ENCODE measurements around the gene EVA1A.

EVA1A gene

DNA sequence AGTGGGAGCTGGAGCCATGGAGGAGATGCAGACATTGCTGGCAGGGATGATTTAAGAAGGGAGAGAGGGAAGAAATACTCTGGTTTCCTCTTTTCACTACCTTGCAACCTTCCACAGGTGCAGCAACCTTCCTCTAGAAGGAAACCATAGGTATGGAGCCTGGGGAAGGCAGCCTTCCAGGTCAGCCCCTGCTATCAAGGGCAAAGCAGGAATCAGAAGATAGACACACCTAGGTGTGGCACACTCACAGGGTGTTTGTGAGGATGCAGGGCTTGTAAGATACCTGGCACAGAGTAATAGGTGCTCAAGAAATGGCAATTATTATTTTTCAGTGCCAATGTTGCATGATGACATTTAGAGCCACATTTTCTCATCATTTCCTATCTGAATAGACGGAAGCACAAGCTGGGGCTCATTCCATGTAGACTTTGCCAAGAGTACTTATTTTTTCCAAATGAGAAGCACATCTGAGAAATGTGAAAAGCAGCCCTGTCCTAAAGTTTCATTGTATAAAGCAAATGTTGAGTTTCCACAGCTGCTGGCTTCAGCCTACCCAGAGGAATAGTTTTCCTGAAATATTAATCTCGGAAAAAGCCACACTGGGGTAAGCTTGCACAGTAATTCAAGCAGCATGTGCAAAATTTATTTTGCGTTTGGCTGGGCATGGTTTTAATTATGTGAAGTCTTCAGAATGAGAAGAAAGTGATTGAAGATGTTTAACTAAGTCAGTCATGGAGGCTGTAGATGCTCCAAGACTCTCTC lies 20.6 kb downstream of the EVA1A start:
- DNase-seq, result no peak

DNA sequence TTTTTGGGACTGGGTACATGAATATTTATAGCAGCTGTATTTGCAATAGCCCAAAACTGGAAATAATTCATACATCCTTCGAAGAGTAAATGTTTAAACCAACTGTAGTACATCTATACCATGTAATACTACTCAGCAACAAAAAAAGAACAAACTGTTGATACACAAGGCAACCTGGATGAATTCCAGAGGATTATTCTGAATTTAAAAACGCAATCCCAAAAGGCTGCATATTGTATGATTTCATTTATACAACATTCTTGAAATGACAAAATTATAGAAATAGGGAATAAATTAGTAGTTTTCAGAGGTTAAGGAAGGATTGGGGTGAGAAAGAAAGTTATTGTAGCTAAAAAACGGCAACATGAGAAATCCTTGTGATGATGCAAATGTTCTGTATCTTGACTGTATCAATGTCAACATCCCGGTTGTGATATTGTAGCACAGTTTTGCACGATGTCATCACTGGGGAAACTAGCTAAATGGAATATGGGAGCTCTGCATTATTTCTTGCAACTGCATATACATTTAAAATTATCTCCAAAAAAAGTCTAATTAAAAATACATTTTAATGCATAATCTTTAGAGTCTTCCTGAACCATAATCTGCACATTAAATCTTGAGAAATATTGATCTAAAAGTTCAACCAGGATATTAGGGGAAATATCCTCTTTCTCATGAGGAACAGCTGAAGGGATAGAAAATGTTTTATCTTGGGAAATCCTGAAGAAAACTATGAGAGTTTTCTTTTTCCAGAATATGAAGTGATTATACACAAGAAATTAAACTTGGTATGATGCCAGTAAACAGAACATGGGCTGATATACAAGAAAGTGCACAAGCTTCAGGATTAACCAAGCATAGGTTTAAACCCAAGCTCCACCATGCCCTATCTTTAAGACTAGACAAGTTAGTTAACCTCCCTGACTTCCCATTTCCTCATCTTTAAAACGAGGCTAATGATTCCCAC lies 21.9 kb downstream of the EVA1A start:
- DNase-seq, result no peak

DNA sequence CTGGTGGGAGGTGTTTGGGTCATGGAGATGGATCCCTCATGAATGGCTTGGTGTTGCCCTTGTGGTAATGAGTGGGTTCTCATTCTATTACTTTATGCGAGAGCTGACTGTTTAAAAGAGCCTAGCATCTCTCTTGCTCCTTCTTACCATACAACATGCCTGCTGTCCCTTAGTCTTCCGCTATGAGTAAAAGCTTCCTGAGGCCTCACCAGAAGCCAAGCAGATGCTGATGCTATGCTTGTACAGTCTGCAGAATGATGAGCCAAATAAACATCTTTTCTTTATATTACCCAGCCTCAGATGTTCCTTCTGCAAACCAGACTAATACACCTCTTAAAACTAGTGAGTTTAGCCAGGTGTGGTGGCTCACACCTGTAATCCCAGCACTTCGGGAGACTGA lies 23.1 kb downstream of the EVA1A start:
- no peak for DNase-seq

DNA sequence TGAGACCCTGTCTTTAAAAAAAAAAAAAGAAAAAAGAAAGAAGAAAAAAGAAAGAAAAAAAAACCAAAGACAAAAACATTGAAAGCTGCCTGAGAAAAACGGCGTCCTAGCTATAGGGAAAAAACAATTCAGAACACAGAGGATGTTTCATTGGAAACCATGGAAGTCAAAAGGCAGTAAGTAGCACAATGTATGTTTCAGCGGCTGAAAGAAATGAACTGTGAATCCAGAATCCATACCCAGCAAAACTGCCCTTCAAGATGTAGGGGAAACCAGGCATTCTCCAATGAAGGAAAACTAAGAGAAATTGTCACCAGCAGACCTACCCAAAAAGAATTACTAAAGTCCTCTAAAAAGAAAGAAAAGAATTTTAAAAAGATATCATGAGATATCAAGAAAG lies 27.6 kb downstream of the EVA1A start:
- no peak for DNase-seq

DNA sequence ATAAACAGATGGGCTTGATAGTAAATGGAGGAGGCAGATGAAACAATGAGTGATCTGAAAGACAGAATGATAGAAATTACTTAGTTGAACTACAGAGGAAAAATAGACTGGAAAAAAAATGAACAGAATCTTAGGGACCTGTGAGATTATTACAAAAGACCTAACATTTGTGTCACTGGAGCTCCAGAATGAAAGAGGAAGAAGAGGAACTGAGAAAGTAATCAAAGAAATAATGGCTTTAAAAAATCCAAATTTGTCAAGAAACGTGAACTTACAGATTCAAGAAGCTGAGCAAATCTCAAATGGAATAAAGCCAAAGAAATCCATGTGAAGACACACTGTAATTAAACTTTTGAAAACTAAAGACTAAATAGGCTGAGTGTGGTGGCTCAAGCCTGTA lies 28.3 kb downstream of the EVA1A start:
- no peak for DNase-seq

DNA sequence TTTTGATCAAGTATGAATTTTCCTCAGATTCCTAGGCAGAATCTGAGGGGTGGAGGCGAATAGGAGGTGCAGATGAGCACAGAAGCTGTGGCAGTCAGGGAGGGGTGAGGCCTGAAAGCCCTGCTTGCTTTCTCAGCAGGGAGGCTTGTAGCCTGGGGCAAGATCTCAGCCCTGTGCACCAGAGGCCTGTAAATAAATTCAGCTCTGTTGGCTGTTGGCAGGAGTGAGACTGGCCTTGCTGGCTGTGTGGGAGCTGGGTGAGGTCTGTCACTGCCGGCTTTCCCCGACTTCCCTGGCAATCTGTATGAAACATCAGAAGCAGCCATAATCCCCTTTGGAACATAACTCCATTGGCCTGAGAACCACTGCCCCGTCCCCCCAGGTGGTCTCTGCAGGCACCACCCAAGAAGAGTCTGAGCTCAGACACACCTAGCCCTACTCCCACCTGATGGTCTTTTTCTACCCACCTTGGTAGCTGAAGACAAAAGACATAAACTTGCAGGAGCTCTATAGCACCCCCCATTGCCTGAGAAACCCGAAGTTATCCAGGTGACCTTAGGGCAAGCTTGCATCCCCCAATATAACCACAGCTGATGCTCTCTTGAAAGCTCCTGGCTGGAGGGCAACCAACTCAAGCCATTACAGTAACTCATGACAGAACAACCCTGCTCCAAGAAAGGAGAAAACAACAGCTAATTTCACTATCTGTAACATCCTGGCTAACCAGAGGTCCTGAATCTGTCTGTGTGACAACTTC lies 32.3 kb downstream of the EVA1A start:
- no peak for DNase-seq

DNA sequence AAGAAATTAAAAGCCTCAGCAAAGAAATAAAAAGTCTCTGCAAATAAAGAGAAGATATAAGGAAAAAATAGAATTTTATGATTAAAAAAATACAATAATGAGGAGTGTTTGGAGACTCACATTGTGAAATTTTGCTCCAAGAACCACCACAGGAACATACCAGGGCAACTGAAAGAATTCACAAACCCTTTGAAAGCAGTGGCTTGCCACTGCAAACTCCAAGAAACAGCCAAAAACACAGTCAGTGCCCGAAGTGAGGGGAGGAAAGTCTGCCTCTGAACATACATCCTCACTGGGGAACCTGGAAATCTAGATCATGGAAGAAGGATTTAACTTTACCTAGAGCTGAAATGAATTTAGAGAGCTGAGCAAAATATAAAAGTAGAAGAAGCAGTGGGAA lies 33.1 kb downstream of the EVA1A start:
- DNase-seq, result no peak

DNA sequence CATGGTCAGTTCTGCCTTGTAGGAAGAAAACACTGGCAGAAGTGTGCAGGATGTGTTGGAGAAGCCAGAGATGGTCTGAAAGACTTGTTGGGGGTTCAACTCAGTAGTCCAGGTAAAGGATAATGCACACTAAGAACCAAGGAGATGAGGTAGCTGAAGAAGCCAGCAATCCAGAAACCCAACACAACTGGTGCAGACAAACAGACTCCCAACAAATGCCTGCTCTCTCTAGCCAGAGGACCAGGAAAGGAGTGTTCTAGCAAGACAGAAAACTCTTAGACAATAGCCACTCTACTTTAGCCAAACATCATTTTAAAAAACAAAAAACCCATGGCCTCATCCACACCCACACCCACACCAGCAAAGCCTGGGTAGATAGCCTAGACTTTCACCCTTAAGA lies 33.9 kb downstream of the EVA1A start:
- DNase-seq, result no peak

DNA sequence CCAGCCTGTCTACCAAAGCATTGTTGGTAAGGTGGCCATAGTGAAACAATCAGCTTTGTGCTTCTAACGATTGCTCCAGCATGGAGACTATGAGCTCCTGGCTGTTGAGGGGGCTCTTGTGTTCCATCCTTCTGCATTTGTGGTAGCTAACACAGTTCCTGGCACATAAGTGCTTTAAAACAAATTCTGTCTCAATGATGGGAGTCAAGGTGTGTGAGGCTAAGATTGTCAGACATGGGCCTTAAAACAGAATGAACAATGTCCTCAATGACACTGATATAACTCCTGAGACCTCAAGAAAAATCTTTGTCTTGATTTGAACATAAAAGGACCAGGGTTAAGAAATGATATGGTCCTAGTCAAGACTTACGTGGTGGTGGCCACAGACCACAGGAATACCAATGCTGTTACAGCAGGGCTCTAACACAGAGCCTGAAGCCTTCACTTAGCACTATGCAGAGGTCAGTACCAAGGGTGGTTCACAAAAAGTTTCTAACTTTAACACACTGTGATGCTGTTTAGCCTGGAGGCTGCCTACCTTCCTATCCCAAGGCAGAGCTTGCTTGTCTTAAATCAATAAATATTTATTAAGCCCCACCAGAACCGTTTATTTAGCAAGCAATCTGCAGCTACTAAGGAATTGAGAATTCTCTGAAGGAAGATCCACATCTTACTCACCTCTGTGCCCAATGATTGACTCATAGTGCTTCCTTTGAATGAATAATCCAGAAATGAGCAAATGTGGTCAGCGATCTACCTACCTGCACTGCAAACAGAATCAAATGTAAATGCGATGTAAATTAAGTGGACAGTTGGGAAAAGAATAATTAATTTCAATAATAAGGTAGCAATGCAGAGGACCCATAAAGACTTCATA lies 35.1 kb downstream of the EVA1A start:
- no peak for DNase-seq

DNA sequence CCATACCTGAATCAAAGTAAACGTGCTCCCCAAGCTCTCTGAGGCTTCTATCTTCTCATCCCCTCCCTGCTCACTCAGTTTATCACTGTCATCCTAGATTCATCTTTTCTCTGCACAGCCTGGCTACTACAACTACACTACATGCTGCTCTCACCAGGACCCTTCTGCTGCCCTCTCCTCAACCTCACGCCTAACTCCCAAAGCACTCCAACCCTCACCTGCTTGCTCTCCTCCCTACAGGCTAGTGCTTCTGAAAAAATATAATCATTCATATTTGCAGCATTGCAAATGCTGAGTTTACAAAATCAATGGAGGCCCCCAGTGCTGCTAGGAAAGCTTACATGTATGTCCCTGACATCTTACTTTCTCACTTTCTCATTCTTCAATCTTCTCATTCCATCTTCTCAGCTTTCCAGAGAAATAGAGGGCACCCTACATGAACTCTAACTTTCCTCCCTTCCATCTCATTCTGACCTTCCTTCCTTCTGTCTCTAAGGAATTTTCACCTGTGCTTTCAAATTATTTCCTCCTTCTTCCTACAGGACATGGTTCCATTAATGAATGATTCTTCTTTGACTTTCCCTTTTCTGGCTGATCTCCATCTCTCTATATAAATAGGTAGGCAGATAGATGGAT lies 36.3 kb downstream of the EVA1A start:
- DNase-seq, result no peak

DNA sequence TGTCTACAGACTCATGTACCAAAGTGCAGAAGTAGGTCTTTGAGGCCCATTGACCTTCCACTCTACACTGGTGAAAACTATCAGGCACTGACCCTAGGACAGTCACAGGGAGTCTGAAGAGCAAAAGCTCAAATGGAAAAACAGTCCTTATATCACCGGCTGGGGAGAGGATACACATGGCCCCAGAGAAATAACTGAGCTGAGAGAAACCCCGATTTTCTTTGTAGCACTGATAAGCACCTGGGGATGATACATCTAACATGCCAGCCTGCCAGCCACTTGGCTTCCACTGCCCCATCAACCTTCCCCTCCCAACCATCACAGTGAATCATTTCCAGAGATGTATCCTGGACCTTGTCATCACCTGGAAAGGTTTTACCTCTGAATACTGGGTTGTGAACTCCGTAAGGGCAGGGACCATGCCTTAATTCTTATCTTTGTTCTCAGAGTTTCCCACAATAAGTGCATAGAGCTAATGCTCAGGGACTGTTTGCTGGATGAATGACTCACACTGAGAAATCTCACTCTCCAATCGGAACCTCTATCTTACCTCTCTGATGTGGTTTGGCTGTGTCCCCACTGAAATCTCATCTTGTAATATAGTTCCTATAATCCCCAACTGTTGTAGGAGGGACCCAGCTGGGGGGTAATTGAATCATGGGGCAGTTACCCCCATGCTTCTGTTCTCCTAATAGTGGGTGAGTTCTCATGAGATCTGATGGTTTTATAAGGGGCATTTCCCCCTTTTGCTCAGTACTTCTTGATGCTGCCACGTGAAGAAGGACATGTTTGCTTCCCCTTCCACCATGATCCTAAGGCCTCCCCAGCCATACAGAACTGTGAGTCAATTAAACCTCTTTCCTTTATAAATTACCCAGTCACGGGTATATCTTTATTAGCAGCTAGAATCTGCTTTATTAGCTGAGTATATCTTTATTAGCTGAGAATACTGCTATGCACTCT lies 37.1 kb downstream of the EVA1A start:
- DNase-seq, result no peak

DNA sequence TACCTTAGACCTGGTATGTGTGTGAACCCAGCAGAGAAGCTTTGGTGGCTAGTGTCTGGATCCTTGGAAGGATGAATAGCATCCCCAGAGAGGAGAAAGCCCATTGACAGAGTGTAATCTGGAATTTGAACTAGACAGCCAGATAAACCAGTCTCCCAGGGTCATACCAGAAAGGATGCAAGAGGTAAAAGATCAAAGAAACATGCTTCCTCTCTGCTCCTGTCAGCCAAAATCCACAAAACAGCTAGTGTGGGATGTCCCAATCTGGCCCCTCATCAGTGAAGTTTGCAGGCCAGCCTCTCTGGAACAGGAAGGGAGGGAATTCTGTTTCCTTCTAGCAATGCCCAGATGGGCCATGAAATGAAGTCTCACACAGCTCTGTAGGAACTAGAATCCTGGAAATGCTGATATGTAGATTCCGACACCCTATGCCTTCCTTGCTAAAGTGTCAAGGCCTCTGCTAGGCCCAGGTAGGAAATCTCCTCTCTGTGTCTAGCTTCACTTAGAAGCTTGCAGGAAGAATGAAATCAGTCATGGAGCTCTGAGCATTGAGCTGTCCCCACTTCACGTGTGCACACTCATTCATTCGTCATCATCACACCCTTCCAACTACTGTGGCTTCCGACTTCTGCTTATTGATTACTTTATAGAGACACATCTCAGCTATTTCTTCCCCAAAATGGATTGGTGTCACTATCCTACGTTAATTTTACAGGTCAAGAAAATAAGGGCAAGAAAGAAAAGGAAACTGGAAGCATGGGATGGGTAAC lies 38.0 kb downstream of the EVA1A start:
- no peak for DNase-seq

DNA sequence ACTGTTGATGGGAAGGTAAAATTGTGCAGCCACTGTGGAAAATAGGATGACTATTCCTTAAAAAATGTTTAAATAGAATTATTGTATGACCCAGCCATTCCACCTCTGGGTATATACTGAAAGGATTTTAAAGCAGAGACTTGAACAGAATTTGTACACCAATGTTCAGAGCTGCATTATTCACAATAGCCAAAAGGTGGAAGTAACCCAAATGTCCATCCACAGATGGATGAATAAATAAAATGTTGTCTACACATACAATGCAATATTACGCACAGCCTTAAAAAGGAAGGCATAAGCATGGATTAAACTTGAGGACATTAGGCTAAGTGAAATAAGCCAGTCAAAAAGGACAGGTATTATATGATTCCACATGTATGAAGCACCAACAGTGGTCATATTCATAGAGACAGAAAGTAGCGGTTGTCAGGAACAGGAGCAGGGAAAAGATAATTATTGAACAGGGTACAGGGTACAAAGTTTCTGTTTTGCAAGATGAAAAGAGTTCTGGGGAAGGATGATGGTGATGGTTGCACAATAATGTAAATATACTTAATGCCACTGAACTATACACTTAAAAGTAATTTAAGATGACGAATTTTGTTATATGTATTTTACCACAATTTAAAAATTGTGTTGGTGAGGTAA lies 39.4 kb downstream of the EVA1A start:
- no peak for DNase-seq

DNA sequence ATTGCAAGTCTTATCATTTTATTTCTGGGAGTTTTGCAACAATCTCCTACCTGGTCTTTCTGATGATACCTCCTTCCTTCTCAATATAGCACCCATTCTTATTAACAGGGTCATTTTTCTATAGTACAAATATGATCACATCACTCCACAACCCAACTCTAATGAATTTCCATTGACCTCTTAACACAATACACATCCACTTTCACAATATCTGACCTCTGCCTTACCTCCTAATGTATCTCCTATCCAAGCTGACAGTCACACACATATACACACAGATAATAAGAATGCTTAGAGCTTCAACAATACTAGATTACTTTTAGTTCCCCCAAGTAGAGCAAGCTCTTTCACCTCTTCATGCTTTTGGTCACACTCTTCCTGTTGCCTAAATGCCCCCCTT lies 40.9 kb downstream of the EVA1A start:
- DNase-seq, result no peak

DNA sequence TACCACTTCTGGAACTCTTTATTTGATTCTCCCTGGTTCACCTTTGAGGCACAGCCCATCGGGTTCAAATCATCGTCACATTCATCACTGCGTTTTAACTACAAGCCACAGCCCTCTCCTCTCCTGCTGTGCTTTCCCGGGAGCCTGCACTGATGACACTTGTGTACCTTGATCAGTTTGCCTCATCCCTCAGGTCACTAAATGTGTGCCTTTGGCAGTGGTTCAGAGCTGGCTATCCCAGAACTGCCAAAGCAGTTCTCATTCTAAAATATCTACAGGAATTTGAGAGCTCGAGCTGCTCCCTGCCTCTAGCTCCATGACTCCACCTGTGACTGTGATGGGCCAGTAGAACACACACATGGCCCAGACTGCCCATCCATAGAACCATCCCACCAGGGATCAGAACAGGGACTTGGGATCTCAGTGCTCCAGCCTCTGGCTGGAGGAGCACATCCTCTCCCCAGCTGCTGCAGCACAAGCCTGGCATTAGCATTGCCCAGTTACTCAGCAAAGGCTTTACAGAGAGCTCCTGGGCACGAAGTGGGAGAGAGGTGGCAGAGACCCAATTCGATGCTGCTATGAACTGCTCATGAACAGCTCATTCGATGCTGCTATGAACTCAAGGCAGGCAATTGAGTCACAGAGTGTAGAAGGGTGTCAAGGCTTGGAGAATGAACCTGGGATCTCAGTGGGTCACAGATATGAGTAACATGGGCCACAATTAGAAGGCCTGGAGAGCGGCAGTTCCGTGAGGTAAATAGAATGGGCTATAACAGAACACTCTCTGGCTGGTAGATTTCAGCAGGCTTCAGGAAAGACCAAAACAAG lies 41.9 kb downstream of the EVA1A start:
- no peak for DNase-seq

DNA sequence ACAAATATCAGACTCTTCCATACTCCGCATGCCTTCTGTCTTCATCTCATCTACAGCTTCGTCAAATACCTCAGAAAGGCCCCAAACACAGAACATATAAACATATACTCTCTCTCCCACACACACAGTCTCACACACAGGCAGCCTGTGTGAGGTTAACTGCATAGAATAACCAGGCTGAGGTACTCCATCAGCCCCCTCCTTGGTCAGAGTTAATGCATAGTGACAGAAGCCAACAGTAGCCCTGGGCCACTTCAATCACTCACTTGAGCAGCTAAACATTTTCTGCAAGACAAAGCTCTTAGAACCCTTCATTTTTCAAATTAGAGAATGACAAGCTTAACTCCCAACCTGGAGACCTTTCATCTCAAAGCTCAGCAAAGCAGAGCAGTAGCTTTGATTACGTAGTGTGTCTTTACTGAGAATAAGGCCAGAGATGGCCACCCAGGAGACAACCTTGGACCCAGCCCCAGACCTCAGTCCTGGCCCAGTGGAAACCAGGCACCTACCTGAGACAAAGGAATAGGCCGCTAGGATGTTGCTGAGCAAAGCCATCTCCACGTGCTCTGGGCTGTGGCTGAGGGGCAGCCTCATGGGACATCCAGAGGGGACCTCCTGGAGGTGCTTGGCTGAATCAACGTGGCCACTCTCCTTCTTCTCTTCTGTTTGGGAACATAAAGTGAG lies 43.0 kb downstream of the EVA1A start:
- no peak for DNase-seq
